Measurements from ENCODE around the gene LAMA3.
A peak's percentile ranks its signal among the peaks of the same experiment; 100 is the strongest.

The LAMA3 gene

DNA sequence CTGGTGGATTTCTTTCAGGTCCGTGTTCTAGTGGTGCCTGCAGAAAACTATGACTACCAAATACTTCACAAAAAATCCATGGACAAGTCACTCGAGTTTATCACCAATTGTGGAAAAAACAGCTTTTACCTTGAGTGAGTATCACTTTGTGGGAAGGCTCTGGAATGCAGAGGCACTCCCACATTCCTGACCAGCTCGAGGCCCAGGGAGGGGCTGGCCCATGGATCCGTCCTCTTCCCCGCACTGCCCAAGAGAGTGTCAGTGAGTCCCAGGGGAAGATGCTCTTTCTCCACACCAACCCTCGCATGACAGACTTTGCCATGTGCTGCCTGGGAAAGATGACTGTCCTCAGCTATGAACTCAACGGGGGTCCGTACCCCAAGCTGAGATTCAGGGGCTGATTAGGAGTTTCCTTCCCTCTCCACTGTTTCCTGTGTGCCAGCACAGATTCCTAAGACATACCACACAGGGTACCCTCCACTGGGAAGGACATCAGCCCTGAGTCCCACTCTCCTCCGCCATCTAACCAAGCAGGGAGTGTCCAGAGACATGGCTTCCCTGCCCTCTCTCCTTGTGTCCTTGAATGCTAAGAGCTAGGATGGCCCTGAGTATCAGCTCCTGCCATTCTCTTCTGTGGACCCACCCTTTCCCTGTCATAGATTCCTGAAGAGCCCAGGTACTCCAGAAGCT is 155.9 kb downstream of the LAMA3 start:
- peak overlapping the region in 2 of 11 experiments; percentile 23 to 24; a peak in 1 of 22 replicates for H3K27ac ChIP-seq
- H3K4me1 ChIP-seq, result peaks cover 0 to 41% (median 25%) of the 10 kb centered on the region in 10 experiments; a peak in 17 of 20 replicates
- H3K9me3 ChIP-seq (replicated peaks in 1 of 11), result peaks cover 0 to 47% (median 22%) of the 10 kb centered on the region in 11 experiments; a peak in 15 of 22 replicates
- H3K9ac ChIP-seq, result no peak overlapping the region
- peaks cover 0 to 59% (median 22%) of the 10 kb centered on the region in 11 experiments; a peak in 10 of 22 replicates for H3K36me3 ChIP-seq
- TF ChIP-seq Cebpa-rat (IDR thresholded peaks at IDR 0.05), result no peak
- peak overlapping the region in 5 of 11 experiments; percentile 1 to 44 (median 12); a peak in 4 of 22 replicates for H3K4me2 ChIP-seq
- H3K27me3 ChIP-seq, result no peaks in the 10 kb centered on the region
- H4K20me1 ChIP-seq, result no peaks in the 10 kb centered on the region
- no peak overlapping the region for H3K4me3 ChIP-seq

GRCh38 chr18:23845988-23846630 is 156.9 kb downstream of the LAMA3 start:
- Histone ChIP-seq H3K27ac (no peak overlapping the region), H4K20me1 (no peaks in the 10 kb centered on the region), H3K4me3 (no peak overlapping the region), H3K27me3 (no peaks in the 10 kb centered on the region), H3K4me2 (no peak overlapping the region), H3K9ac (no peak overlapping the region), H3K4me1 (peaks cover 0 to 48% (median 32%) of the 10 kb centered on the region in 10 experiments; a peak in 17 of 20 replicates), H3K36me3 (peaks cover 0 to 61% (median 22%) of the 10 kb centered on the region in 11 experiments; a peak in 10 of 22 replicates), H3K9me3 (replicated peaks in 1 of 11) (peaks cover 0 to 47% (median 21%) of the 10 kb centered on the region in 11 experiments; a peak in 15 of 22 replicates)
- TF ChIP-seq Cebpa-rat (IDR thresholded peaks at IDR 0.05), result no peak

- Histone ChIP-seq H3K4me3 (no peak overlapping the region), H3K9me3 (replicated peaks in 1 of 11) (peaks cover 0 to 42% (median 14%) of the 10 kb centered on the region in 11 experiments; a peak in 14 of 22 replicates), H3K4me2 (no peak overlapping the region), H3K27me3 (no peaks in the 10 kb centered on the region), H4K20me1 (no peaks in the 10 kb centered on the region), H3K27ac (no peak overlapping the region), H3K4me1 (peaks cover 3 to 56% (median 40%) of the 10 kb centered on the region in 10 experiments; a peak in 19 of 20 replicates), H3K9ac (no peak overlapping the region), H3K36me3 (peaks cover 0 to 63% (median 20%) of the 10 kb centered on the region in 11 experiments; a peak in 10 of 22 replicates)
- TF ChIP-seq Cebpa-rat (IDR thresholded peaks at IDR 0.05), result no peak
Observed at GRCh38 chr18:23847321-23847986, 158.2 kb downstream of the LAMA3 start.

DNA sequence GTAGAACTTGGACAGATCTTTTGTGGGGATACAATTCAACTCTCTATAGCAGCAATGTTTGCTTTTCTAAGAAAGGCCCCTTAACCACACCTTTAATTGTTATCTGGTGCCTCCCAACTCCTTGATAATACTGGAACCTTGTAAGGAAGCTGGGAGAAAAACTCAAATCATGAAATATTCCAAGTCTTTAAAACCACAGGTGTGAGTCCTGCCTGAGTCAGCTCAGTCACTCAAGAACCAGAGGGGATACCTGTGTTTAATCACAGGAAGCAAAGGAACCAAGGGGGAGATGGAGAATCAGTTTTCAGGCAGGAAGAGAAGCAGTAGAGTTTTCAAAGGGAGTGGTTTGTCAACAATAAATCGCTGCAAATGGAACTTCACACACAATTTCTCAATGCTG is 159.9 kb downstream of the LAMA3 start:
- H3K27ac ChIP-seq, result no peak overlapping the region
- H3K4me2 ChIP-seq, result peak overlapping the region in 2 of 11 experiments; percentile 2 to 13; a peak in 1 of 22 replicates
- H3K9me3 ChIP-seq (replicated peaks in 1 of 11), result peaks cover 0 to 27% (median 5%) of the 10 kb centered on the region in 11 experiments; a peak in 9 of 22 replicates
- peaks cover 19 to 57% (median 40%) of the 10 kb centered on the region in 10 experiments for H3K4me1 ChIP-seq
- H3K9ac ChIP-seq, result no peak overlapping the region
- peaks cover 0 to 46% (median 12%) of the 10 kb centered on the region in 11 experiments; a peak in 10 of 22 replicates for H3K36me3 ChIP-seq
- no peak for TF ChIP-seq Cebpa-rat (IDR thresholded peaks at IDR 0.05)
- no peaks in the 10 kb centered on the region for H4K20me1 ChIP-seq
- H3K4me3 ChIP-seq, result no peak overlapping the region
- no peaks in the 10 kb centered on the region for H3K27me3 ChIP-seq

- Histone ChIP-seq H4K20me1 (no peaks in the 10 kb centered on the region), H3K36me3 (peaks cover 0 to 40% (median 12%) of the 10 kb centered on the region in 11 experiments; a peak in 10 of 22 replicates), H3K9me3 (replicated peaks in 1 of 11) (peaks cover 0 to 25% (median 5%) of the 10 kb centered on the region in 11 experiments; a peak in 9 of 22 replicates), H3K4me2 (peak overlapping the region in 3 of 11 experiments; percentile 8 to 50 (median 33); a peak in 6 of 22 replicates), H3K4me3 (no peak overlapping the region), H3K9ac (no peak overlapping the region), H3K27ac (no peak overlapping the region), H3K4me1 (peaks cover 19 to 51% (median 41%) of the 10 kb centered on the region in 10 experiments), H3K27me3 (no peaks in the 10 kb centered on the region)
- no peak for TF ChIP-seq Cebpa-rat (IDR thresholded peaks at IDR 0.05)
Observed at GRCh38 chr18:23850215-23850614, 161.0 kb downstream of the LAMA3 start.

- H3K27me3 ChIP-seq, result no peaks in the 10 kb centered on the region
- no peak for TF ChIP-seq Cebpa-rat (IDR thresholded peaks at IDR 0.05)
- H3K9ac ChIP-seq, result no peak overlapping the region
- peaks cover 25 to 61% (median 52%) of the 10 kb centered on the region in 10 experiments for H3K4me1 ChIP-seq
- H3K27ac ChIP-seq, result peak overlapping the region in 1 of 11 experiments; percentile 13; a peak in 4 of 22 replicates
- H3K9me3 ChIP-seq (replicated peaks in 1 of 11), result peaks cover 0 to 17% (median under 1%) of the 10 kb centered on the region in 11 experiments; a peak in 6 of 22 replicates
- no peak overlapping the region for H3K4me3 ChIP-seq
- H3K4me2 ChIP-seq, result peak overlapping the region in 8 of 11 experiments; percentile 5 to 58 (median 24); a peak in 10 of 22 replicates
- H4K20me1 ChIP-seq, result no peaks in the 10 kb centered on the region
- peaks cover 0 to 27% (median 6%) of the 10 kb centered on the region in 11 experiments; a peak in 9 of 22 replicates for H3K36me3 ChIP-seq
Observed at GRCh38 chr18:23851470-23852002, 162.3 kb downstream of the LAMA3 start.

- Histone ChIP-seq H3K4me3 (no peak overlapping the region), H3K9me3 (replicated peaks in 1 of 11) (peaks cover 0 to 11% (median 0%) of the 10 kb centered on the region in 11 experiments; a peak in 6 of 22 replicates), H3K36me3 (peaks cover 0 to 21% (median 0%) of the 10 kb centered on the region in 11 experiments; a peak in 5 of 22 replicates), H3K4me2 (peak overlapping the region in 9 of 11 experiments; percentile 10 to 82 (median 46); a peak in 16 of 22 replicates), H3K9ac (no peak overlapping the region), H4K20me1 (no peaks in the 10 kb centered on the region), H3K4me1 (peaks cover 31 to 70% (median 61%) of the 10 kb centered on the region in 10 experiments), H3K27me3 (no peaks in the 10 kb centered on the region), H3K27ac (peak overlapping the region in 8 of 11 experiments; percentile 4 to 66 (median 49); a peak in 11 of 22 replicates)
- no peak for TF ChIP-seq Cebpa-rat (IDR thresholded peaks at IDR 0.05)
Observed at GRCh38 chr18:23852236-23853045, 163.2 kb downstream of the LAMA3 start.

Data from BLaER1 treated with 17β-estradiol and CSF1 and Interleukin-3, amounts not matched to agents 10 nM and 100 nM (cell line).